IPS-11a (cell line): ENCODE measurements around the gene OSBPL5.
"Not testable (repeated sequence)": the region's sequence is repeated elsewhere in the genome, so short reads cannot be mapped to it uniquely, and the experiment has no call there.

ENCODE experiments used
- H3K4me3 ChIP-seq: one replicate; pipeline ENCODE4 v1.5.1; 2013; ENCODE audit warnings: low read depth, low read length, control low read depth

OSBPL5 gene

GRCh38 chr11:3089236-3090061, 75.7 kb downstream of the OSBPL5 start:
- no peak overlapping the region for H3K4me3 ChIP-seq

GRCh38 chr11:3088806-3089205, 76.3 kb downstream of the OSBPL5 start:
- no peak overlapping the region for H3K4me3 ChIP-seq

- H3K4me3 ChIP-seq = no peak overlapping the region
These were observed 77.0 kb downstream of the OSBPL5 start for GRCh38 chr11:3087821-3088800.

- no peak overlapping the region for H3K4me3 ChIP-seq
These were observed 77.7 kb downstream of the OSBPL5 start for GRCh38 chr11:3087373-3087772.

GRCh38 chr11:3086671-3087150, 78.4 kb downstream of the OSBPL5 start:
- no peak overlapping the region for H3K4me3 ChIP-seq

GRCh38 chr11:3086114-3086513, 79.0 kb downstream of the OSBPL5 start:
- H3K4me3 ChIP-seq = no peak overlapping the region

GRCh38 chr11:3085052-3085451, 80.1 kb downstream of the OSBPL5 start:
- H3K4me3 ChIP-seq = no peak overlapping the region

- H3K4me3 ChIP-seq = no peak overlapping the region
These were observed 81.8 kb downstream of the OSBPL5 start for GRCh38 chr11:3083321-3083720.

- no peak overlapping the region for H3K4me3 ChIP-seq
These were observed 83.7 kb downstream of the OSBPL5 start for GRCh38 chr11:3081386-3081751.

- H3K4me3 ChIP-seq = no peak overlapping the region
These were observed 84.3 kb downstream of the OSBPL5 start for GRCh38 chr11:3080733-3081385.

GRCh38 chr11:3080104-3080503, 85.0 kb downstream of the OSBPL5 start:
- H3K4me3 ChIP-seq = no peak overlapping the region

GRCh38 chr11:3077846-3078440, 87.2 kb downstream of the OSBPL5 start:
- no peak overlapping the region for H3K4me3 ChIP-seq

GRCh38 chr11:3077189-3077836, 87.8 kb downstream of the OSBPL5 start:
- no peak overlapping the region for H3K4me3 ChIP-seq

GRCh38 chr11:3074912-3075589, 90.1 kb downstream of the OSBPL5 start:
- no peak overlapping the region for H3K4me3 ChIP-seq

- H3K4me3 ChIP-seq = no peak overlapping the region
These were observed 92.1 kb downstream of the OSBPL5 start for GRCh38 chr11:3073029-3073435.

GRCh38 chr11:3069425-3069824, 95.7 kb downstream of the OSBPL5 start:
- H3K4me3 ChIP-seq = no peak overlapping the region

GRCh38 chr11:3066308-3066707, 98.8 kb downstream of the OSBPL5 start:
- not testable (repeated sequence) for H3K4me3 ChIP-seq

GRCh38 chr11:3064709-3065108, 100.4 kb downstream of the OSBPL5 start:
- H3K4me3 ChIP-seq = not testable (repeated sequence)

- not testable (repeated sequence) for H3K4me3 ChIP-seq
These were observed 101.2 kb downstream of the OSBPL5 start for GRCh38 chr11:3063876-3064275.

GRCh38 chr11:3063432-3063831, 101.7 kb downstream of the OSBPL5 start:
- H3K4me3 ChIP-seq = not testable (repeated sequence)
